HG03558 (cell line): Measurements from ENCODE around the gene HSD17B14.
"Not testable (repeated sequence)": the region's sequence is repeated elsewhere in the genome, so short reads cannot be mapped to it uniquely, and the experiment has no call there.

Source experiments
- ATAC-seq: cut with Tn5 transposase; IDR thresholded peaks from one replicate; pipeline ENCODE4 v1.9.1; 2021; ENCODE audit warnings: moderate number of reproducible peaks; ENCODE audit not compliant: unreplicated experiment; ENCODE audit errors: extremely low read depth

The HSD17B14 gene

DNA sequence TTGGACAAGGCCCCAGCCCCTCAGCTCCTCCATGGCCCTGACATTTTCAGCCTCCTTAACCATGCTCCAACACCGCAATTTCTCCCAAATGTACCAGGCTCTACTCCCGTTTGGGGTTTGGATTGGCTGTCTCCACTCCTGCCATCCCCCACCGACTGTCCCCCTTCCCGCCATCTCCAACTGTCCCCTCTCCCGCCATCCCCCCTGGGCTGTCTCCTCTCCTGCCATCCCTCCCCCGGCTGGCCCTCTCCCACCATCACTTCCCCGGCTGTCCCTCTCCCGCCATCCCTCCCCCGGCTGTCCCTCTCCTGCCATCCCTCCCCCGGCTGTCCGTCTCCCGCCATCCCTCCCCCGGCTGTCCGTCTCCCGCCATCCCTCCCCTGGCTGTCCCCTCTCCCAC, 30.8 kb downstream of the HSD17B14 start:
- no peak for ATAC-seq

- no peak for ATAC-seq
Measured at GRCh38 chr19:48804496-48804895, 31.8 kb downstream of the HSD17B14 start.

DNA sequence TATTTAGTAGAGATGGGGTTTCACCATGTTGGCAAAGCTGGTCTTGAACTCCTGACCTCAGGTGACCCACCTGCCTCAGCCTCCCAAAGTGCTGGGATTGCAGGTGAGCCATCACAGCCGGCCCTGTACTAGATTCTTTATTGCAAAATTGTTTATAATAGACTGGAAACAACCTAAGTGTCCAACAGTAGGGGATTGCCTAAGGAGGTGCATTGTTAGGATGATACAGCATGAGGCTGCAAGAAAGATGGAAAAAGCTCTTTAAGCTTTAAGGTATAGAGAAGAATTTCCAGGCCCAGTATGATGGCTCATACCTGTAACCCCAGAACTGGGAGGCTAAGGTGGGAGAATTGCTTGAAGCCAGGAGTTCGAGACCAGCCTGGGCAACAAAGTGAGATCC, 33.7 kb downstream of the HSD17B14 start:
- no peak for ATAC-seq

- no peak for ATAC-seq
Measured at GRCh38 chr19:48799358-48800300, 36.7 kb downstream of the HSD17B14 start.

- no peak for ATAC-seq
Measured at GRCh38 chr19:48798937-48799336, 37.4 kb downstream of the HSD17B14 start.

GRCh38 chr19:48797103-48797502, 39.2 kb downstream of the HSD17B14 start:
- no peak for ATAC-seq

GRCh38 chr19:48796298-48797083, 39.8 kb downstream of the HSD17B14 start:
- no peak for ATAC-seq

DNA sequence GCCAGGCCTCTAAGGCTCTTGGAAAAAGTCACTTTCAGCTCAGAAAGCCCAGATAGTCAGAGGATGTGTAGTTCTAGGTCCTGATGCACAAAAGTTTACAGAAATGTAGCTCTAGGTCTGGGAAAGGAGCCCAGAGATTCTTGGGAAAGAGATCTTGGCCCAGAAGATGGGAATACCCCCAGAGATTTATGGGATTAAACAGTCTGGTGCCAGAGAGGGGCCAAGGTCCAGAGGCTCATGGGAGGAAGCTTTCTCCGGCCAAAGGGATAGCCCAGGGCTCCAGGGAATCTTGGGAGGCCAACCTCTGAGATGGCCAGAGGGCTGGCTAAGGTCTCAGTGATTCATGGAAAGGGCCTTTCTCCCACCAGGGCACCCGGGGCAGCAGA, 40.6 kb downstream of the HSD17B14 start:
- no peak for ATAC-seq

DNA sequence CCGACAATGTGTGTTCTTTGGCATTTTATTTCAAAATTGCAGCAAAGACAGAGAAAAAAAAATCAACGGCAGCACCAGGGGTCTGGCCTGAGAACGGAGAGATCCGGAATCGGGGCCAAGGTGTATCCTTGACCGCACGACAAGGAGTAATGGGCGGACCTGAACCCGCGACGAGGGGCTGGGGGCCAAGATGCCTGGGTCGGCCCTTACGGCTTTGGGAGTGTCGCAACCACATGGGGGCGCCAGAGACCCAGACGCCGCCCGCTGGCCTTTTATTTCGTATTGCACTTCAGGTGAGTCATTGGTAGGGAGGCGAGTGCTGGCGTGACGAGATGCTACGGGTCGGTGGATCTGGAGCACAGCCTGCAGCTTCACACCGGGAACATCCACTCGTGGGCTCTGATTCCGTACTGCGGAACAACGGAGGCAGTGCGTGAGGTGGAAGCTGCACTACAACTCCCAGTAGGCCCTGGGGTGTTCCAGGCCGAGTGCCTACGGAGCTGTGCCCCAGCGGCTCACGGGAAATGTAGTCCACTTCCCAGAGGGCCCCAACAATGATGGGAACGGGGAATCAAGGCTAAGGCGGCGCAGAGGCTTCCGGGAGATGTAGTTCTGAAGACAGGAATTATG, 41.1 kb downstream of the HSD17B14 start:
- ATAC-seq, result no peak

- ATAC-seq, result no peak
Measured at GRCh38 chr19:48794291-48794690, 42.0 kb downstream of the HSD17B14 start.

DNA sequence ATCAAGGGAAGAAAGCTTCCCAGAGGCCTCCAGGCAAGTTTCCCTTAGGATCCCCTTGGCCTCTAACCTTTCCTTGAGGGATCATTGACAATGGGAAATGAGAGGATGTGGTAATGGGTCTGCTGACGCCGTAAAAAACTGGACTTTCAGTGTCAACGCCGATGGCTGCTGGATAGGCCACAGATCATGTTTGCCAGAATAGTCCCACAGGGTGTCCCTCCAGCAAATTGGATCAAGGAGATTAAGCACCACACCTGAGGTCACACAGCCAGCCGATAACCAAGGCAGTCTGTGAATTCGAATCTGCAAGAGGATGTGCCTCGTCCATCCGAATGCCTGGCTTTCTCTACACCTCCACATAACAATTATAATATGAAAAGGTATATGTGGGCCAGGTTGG, 43.0 kb downstream of the HSD17B14 start:
- ATAC-seq, result no peak

GRCh38 chr19:48787331-48787730, 49.0 kb downstream of the HSD17B14 start:
- not testable (repeated sequence) for ATAC-seq

DNA sequence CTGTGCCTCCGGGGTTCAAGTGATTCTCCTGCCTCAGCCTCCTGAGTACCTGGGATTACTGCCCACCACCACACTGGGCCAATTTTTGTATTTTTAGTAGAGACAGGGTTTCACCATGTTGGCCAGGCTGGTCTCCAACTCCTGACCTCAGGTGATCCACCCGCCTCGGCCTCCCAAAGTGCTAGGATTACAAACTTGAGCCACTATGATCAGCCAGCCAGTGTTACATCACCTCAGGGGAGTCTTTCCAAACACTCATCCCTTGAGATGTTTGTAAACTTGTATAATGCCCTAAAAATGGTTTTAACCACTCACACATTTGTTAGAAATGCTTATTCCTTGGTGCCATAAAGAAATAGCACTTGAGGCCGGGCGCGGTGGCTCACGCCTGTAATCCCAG, 49.9 kb downstream of the HSD17B14 start:
- not testable (repeated sequence) for ATAC-seq

DNA sequence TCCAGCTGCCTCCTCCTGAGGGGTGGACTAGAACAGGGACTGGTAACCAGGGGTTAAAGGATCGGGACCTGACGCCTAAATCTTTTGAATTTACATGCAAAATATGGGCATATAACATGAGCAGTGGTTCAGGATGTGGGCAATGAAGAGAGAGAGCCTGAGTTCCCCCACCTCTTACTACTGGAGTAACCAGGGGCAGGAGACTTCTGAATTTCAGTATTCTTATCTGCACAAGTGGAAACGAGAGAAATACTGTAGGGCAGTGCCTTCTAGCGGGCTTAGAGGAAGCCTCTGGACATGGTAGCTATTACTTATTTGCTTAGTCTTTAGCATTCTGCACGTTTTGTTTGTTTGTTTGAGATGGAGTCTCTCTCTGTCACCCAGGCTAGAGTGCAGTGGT, 51.8 kb downstream of the HSD17B14 start:
- no peak for ATAC-seq

- no peak for ATAC-seq
Measured at GRCh38 chr19:48780631-48781391, 55.5 kb downstream of the HSD17B14 start.

- ATAC-seq, result no peak
Measured at GRCh38 chr19:48779636-48780035, 56.7 kb downstream of the HSD17B14 start.

DNA sequence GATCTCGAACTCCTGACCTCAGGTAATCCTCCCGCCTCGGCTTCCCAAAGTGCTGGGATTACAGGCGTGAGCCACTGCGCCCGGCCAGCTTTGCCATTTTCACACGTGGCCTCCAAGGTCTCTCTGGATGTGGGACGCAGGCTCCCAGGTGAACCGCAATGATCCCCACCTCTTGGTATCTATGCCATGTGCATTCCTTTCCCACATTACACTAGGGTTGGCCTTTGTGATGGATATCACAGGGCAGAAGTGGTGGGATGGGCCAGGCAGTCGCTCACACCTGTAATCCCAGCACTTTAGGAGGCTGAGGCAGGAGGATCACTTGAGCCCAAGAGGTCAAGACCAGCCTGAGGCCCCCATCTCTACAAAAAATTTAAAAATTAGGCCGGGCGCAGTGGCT, 58.6 kb downstream of the HSD17B14 start:
- ATAC-seq, result no peak

DNA sequence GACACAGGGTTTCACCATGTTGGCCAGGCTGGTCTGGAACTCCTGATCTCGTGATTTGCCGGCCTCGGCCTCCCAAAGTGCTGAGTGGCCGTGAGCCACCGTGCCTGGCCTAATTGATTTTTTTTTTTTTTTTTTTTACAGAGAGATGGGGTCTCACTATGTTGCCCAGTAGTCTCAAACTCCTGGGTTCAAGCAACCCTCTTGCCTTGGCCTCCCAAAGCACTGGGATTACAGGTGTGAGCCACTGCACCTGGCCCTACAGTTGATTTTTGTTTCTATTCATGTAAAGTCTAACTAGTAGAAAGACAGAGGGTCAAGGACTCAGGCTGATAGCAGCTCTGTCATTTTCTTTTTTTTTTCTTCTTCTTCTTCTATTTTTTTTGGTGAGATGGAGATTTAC, 59.2 kb downstream of the HSD17B14 start:
- ATAC-seq, result no peak

- no peak for ATAC-seq
Measured at GRCh38 chr19:48772503-48772953, 63.8 kb downstream of the HSD17B14 start.
